GM15510 (cell line): Measurements from ENCODE around the gene DSCAM.

Experiments used
- POLR2A ChIP-seq: IDR thresholded peaks from 3 replicates; pipeline ENCODE4 v1.6.1; 2011; ENCODE audit warnings: borderline replicate concordance; ENCODE audit not compliant: insufficient read length; ENCODE audit errors: extremely low read depth

Gene DSCAM

DNA sequence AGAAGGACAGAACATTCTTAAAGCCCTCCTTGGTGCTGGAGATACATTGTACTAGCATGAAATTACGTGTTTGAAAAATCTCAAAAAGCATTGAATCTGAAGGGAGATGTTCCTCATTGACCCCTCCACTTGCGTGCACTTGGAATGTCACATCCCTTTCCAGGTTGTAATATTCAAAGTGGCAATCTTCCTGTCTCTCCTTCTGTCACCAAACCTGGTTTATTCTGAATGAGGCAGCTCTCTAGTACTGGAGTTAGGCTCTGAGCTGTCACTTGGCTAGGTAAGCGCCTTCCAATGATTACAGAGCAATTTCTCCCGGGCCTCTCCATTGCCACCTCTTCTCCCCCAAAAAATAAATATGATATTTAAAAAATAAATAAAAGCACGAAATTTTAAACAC is 855 bp downstream of the DSCAM start:
- TF ChIP-seq POLR2A, result no peak

DNA sequence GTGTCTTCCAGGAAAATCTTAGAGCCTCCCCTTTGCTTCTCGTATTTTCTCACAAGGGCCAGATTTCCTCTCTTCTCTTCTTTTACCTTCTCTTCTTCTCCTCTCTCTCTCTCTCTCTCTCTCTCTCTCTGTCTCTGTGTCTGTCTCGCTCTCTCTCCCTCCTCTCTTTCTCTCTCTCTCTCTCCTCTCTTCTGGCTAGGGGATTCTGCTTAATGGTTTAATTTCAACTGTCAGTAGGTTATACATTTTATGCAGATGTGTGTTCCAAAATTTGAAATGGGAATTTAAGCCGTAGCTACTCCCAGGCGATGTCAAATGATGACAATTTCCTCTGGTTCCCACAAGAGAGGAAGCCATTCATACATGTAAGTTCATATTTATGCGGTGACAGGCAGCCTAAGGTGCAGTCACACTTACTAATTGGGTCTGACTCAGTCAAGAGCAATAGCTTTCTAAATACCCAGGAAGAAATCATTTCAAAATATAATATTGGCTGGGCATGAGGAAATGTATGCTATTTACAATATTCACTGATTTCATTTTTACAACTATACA is 1.4 kb downstream of the DSCAM start:
- TF ChIP-seq POLR2A, result no peak

DNA sequence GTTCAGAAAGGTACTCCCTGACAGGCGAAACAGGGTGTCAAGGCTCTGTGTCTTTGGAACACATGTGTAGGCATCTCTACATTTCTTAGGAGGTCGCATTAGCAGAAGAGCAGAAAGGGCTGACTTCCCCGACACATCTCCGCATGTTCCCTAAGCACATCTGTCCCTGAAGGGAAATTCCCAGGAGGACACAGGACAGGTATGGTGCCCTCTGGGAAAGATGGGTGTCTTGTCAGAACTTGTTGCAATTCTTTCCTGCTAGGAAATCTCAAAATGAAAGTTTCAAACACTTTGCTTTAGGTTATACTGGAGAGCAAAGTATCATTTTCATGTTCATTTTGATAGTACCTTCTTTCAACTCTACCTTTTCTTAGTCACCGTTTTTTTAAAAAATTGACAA is 2.0 kb downstream of the DSCAM start:
- no peak for TF ChIP-seq POLR2A

DNA sequence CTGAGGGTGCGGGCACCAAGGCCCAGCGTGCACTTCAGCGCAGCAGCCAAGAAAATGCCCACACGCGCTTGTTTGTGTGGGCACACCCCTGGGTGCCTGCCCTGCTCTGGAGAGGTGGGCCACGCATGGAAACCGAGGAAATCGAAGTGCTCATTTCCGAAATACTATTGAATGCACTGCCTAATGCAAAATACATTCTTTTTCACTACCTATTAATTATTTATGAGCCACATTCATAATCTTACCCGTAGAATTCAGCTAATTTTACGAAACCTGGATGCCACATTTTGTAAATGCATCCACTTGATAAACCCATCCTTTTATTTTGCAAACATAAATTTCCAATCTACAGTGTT is 4.8 kb downstream of the DSCAM start:
- TF ChIP-seq POLR2A, result no peak

DNA sequence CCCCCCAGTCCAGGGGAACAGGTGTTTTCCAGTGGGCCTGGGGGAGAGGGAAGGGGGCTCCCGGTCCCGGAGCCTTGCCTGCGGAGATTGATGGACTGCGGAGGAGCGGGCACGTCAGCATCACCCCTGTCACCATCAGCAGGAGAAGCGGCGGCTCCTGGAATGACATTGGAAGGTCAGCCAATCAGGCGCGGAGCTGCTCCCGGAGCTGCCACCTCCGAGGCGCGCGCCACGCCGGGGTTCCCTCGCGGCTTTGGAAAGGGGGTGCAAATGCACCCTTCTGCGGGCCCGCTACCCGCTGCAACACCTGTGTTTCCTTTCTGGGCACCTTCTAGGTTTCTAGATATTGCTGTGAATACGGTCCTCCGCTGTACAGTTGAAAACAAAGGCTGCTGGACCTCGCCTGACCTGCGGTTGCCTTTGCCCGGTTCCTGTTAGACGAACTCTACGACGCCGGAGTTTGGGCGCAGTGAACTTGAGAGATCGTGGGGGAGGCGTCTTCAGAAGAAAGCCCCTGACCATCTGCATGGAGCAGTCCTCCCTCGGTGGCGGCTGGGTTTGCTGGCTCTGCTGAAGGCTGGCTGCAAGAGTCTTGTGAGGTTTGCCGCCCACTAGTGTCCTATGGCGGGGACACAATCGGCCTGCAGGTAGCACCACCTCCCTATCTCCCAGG is 5.3 kb downstream of the DSCAM start:
- no peak for TF ChIP-seq POLR2A

DNA sequence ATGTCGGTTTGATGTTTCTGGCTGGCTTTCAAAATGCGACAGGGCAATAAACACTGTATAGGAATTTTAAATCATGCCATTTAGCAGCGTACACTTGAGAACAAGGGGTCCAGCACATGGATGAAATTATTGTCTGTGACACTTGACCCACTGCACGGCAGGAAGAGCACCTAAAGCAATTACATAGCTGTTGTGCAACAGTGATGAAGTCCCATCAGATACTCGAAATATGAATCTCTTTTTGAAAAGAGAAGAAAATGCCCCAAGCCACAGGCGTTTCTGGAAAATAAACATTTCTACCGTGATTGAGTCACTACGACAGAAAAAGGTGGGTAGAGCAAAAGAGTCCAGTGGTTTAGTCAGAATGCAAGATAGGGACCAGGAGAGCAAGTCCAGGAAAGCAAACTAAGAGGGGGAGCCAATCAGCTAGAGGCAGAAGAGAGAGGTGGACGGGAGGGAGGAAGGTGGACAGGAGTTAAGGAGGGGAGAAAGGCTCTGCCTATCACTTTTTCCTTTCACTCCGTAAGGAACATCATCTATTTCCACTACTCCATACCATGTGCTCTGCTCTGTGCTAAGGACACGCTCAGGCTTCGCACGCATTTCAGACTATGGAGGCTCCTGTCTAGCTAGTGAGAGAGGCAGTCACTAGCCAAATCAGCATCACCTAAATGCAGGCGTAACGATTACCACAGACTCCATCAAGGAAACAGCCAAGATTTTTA is 6.4 kb downstream of the DSCAM start:
- no peak for TF ChIP-seq POLR2A

DNA sequence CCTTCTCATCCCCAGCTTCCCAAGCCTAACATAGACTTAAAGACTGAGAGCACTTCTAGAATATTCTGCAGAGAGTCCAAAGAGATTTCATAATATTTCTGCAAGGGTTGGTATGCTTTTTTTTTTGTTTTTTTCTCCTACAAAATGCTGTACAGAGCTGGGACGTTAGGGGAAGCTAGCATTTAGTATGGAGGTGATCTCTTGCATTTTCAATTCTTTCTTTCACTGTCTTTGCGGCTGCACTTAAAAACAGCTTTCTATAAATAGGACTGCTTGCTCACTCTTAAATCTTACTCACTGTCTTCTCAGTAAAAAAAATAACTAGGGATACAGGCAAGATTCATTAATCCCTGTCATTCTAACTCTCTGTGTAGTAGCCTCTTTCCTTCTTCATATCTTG is 7.4 kb downstream of the DSCAM start:
- TF ChIP-seq POLR2A, result no peak

DNA sequence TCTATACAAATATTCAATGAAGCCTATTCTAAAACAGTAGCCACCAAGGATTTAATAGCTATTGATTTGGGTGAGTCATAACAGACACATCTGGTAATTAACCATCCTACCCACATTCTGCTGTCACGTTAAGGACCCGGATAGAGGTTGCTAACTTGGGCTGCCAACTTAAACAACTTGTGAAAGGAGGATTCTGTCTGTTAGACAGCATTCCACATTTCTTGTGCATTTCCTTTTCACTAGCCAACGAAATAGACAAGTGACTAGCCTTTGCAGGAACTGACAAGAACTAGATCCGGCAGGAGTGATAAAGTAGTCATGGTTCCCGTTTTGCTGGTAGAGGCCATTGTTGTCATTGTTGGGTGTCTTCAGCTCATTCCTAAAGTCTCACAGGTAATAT is 9.5 kb downstream of the DSCAM start:
- no peak for TF ChIP-seq POLR2A

DNA sequence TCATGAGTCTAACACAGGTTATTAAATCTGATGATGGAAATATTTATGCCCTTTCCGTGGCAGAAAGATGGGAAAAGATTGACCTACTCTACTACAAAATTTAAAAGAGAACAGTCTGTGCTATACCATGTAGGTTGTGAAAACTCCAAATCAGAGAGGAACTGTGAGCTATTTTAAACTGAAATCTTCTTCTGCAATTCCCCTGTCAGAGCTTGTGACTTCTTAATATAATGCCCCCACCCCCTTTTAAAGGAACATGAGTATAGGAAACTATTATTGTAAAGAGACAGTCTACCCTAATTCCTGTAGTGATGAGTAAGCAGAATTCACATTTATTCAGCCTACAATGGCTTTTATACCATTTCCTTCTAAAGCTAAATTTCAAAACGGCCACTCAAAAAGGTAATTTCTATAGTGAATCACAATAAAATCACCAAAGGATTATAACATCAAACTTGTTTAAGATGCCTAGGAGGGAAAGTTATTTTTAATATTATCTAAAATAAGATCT is 11.7 kb downstream of the DSCAM start:
- TF ChIP-seq POLR2A, result no peak

DNA sequence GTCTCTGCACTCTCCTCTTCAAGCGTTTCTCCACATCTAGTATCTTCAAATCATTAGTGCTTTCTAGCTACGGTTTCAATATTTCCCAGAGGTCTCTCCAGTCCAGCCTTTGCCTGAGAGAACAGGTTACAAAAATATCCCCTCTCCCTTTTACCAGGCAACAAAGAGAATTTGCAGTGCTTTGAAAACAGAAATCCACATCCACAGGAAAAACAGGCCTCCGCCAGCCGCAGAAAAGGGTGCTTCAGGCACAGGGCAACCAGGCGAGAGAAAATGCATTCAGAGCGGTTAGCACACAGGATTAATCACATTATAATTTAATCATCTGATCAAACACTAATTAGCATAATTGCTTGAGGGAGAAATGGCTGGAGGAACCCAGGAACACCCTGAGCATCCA is 13.8 kb downstream of the DSCAM start:
- no peak for TF ChIP-seq POLR2A

DNA sequence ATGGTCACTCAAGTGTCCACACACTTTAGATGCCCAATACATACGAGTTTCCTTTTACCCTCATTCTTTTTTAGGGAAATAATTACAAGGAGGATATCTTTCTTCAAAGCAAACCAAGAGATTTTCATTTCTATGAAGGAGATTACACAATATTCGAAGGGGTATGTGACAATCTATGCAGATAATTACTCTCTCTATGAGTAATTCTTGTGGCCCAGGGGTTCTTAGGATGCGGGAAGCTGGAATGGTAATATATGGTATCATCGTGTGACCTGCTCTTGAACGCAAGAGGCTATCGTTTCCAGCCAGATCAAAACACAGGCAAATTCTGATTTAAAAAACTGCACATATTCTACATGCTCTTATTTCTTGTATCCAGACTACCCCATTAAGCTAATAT is 14.6 kb downstream of the DSCAM start:
- TF ChIP-seq POLR2A, result no peak

DNA sequence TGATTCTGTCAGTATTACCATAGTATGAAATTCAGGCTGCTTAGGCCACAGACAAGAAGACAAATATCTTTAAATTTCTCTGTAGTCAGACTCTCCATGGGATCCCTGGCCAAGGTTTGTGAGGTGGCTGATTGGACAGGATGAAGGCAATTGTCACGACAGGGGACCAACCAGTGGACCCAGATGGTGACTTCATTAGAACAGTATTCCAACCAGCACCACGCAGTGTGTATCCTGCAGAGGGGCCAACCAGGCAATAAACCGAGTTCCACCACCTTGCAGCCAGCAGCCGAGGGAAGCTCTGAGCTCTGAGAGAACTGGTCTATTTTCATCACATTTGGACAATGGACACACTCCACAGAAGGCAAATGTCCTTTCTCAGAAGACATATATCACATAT is 16.1 kb downstream of the DSCAM start:
- no peak for TF ChIP-seq POLR2A

DNA sequence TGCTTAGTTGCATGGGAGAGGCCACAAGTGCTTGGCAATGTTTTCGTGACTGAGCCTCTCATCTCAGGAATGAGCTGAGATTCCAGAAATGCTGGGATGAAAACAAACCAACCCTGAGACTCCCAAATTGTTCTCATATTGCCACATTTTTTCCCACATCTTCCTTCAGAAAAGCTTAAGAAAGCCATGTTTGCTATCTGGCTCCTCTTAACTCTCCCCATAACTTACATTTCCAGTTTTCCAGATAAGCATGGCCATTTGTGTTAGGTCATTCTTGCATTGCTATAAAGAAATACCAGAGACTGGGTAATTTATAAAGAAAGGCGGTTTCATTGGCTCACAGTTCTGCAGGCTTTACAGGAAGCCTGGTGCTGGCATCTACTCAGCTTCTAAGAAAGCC is 17.2 kb downstream of the DSCAM start:
- TF ChIP-seq POLR2A, result no peak

DNA sequence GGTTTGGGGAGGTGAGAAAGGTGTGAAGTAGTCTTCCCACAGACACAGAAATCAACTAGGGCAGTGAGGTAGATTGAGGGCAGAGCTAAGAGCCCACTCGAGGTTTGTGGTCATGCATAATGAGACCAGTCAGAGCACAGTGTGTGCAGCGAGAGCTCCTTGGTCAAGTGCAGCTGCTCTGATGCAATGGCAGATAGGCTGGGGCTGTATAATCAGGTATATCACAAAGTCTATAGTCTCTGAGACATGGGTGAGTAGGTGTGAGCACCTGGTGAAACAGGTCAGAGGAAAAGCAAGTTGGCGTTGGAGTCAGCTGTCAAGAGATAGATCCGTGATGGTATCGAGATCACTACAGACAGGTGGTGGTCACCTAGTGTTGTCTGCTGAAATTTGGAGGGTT is 17.6 kb downstream of the DSCAM start:
- TF ChIP-seq POLR2A, result no peak

DNA sequence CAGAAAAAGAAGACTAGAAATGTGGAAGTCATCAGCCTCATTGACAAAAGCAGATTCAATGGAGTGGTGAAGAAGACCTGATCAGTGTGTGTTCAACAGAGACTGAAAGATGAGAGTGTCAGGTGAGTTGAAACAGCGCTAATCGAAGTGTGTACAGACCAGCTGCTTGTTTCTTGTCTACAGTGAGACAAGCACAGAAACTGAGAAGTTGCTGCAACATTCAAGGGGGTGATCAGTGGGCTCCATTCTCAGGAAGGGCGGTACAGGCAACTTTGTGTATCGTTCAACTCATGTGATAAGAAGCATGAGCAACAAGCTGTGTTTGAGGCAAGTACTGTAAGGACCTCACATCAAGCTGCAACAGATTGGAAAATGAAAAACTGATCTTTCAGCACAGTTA is 19.4 kb downstream of the DSCAM start:
- TF ChIP-seq POLR2A, result no peak

DNA sequence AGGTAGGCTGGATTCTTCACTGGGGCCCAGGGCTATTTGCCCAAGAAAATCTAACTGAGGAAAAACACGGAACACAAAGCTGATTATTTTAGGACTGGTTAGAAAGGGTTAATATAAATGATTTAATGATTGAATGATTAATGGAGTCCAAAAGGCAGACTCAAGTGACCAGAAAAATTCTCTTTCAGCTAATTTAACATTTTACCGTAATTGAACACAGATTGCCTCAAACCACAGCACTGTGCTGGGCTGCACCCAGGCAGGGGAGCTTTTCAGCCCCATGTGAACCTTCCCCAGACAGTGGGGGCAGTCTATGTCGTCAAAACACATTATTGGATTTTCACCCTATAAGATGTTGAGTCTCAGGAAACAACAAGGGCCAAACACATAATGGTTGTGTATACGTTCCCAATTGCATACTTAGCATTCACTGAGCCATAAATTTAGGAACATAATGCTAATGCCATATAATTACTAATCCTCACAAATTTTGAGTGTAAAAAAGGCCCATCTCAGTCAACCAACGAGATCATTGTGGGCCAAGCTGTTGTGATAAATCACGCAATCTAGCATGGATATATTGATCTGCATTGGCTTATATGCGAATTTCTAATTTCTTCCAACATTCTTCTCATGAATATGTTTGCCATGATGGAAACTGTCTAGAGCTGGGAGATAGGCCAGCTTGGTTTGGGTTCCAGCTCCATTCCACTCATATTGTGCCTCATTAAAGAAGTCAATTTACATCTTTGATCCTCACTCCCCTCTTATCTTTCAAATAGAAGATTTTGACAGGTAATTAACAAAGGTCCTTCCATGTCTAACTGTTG is 27.7 kb downstream of the DSCAM start:
- TF ChIP-seq POLR2A, result no peak

DNA sequence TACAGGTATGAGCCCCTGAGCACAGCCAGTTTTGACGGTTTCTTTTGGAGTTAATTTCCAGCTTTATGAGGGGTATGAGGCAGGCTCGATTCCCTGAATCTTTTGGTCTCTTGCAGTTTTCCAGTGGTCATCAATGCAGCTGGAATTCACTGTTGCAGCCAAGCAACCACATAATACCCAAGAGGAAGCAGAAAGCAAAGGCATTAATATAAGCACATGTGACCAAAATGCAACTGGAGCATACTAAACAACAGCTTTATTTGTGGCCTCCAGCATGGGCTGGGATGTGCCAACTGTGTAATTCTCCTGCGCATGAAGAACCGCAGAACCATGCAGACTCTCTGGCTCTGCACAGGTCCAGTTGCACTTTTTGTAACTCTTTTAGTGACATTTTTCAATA is 33.0 kb downstream of the DSCAM start:
- no peak for TF ChIP-seq POLR2A
